Measurements from ENCODE around the gene TRDMT1.

TRDMT1 gene

DNA sequence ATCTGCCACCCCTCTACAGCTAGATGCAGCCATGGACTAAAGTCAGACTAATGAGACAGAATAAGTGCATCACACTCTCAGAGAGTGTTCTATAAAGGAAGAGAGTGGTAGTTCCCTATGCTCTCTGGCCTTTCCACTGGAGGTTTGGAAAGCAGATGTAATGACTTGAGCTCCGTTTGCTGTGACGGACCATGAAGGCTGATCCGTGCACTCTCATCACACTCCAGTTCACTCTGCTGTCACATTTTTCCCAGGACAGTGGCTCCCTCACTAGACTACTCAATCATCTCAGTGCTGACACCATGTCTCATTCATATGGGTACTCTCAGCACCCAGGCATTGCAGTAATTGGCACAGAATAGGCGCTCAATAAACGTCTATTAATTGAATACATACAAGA, 20.4 kb downstream of the TRDMT1 start:
- Mint-ChIP-seq H3K27ac (no peak overlapping the region), H3K9me3 (ENCODE audit: low read depth) (no peaks in the 10 kb centered on the region), H3K4me1 (ENCODE audit: low read depth) (peaks cover 6% of the 10 kb centered on the region), H3K4me3 (no peak overlapping the region), H3K36me3 (peaks cover under 1% of the 10 kb centered on the region), H3K27me3 (no peaks in the 10 kb centered on the region)

DNA sequence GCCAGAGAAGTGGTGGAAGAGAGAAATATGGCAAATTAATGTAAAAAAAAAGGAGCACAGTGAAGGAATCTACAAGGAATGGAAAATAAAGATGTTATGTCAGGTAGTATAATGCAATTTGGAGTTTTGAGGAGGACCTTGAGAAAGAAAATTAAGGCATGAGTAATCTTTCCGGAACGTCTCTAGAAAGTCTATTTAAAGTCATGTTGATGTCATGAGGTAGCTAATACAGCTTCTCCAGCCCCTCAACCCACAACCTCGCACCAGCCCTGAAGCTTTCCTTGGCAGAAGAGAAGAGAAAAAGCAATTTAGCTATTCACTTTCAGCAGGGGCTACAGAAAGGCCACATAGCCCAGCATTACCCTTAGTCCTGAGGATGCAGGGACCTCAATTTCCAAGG, 22.5 kb downstream of the TRDMT1 start:
- Mint-ChIP-seq H3K4me1 (ENCODE audit: low read depth) (peaks cover 19% of the 10 kb centered on the region), H3K4me3 (no peak overlapping the region), H3K36me3 (no peaks in the 10 kb centered on the region), H3K9me3 (ENCODE audit: low read depth) (no peaks in the 10 kb centered on the region), H3K27ac (no peak overlapping the region), H3K27me3 (no peaks in the 10 kb centered on the region)

DNA sequence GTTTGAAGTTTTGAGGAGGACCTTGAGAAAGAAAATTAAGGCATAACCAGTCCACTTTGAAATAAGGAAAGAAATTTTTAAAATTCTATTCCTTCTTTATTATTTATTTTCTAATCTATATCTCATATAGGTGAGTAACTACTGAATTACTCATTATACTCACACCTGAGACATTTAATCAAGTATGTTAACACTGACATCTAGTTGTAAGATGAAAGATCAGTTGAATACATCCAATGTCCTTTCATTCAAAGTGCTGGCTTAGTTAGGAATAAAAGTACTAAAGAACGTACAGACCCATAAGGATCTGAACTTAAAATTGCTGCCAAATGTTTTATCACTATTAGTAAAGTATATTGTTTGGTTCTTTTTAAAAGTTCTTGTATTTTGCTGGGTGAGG, 23.5 kb downstream of the TRDMT1 start:
- Mint-ChIP-seq H3K27ac (no peak overlapping the region), H3K36me3 (peaks cover 3% of the 10 kb centered on the region), H3K4me1 (ENCODE audit: low read depth) (peaks cover 19% of the 10 kb centered on the region)

DNA sequence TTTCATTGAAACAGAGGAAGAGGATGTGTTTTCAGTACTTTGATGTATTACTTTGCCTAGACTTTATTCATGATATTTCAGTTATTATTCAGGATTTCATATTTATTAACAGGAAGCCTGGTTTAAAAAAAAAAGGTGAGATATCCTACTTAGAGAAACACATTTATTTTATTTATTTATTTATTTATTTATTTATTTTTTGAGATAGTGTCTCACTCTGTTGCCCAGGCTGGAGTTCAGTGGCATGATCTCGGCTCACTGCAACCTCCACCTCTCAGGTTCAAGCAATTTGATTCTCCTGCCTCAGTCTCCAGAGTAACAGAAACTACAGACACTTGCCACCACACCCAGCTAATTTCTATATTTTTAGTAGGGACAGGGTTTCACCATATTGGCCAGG, 24.5 kb downstream of the TRDMT1 start:
- Mint-ChIP-seq H3K36me3 (peaks cover 3% of the 10 kb centered on the region), H3K27ac (no peak overlapping the region), H3K4me3 (no peak overlapping the region), H3K4me1 (ENCODE audit: low read depth) (peaks cover 19% of the 10 kb centered on the region), H3K9me3 (ENCODE audit: low read depth) (no peaks in the 10 kb centered on the region), H3K27me3 (no peaks in the 10 kb centered on the region)

More for the DNA sequence above, 23.5 kb downstream of the TRDMT1 start:
- H3K27me3 Mint-ChIP-seq, result no peaks in the 10 kb centered on the region
- H3K9me3 Mint-ChIP-seq (ENCODE audit: low read depth), result no peaks in the 10 kb centered on the region
- H3K4me3 Mint-ChIP-seq, result no peak overlapping the region

DNA sequence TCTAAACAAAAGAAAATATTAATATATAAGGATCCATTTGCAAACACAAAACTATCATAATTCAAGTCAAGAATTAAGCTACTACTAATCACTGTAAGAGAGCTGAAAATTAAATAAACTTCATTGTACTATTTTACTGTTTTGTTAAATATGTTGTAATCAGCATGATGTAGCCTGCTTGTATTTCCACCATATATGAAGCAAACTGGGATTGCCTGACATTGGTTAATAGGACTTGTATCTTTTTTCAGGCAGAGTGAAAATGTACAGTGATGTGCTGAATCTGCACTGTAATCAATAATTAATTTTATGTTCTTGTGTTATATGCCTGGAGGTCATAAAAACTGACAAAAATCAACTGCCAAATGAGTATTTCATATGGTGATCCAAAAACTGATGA, 25.4 kb downstream of the TRDMT1 start:
- no peak overlapping the region for H3K4me3 Mint-ChIP-seq
- peaks cover 5% of the 10 kb centered on the region for H3K36me3 Mint-ChIP-seq
- no peaks in the 10 kb centered on the region for H3K9me3 Mint-ChIP-seq (ENCODE audit: low read depth)
- H3K27ac Mint-ChIP-seq, result no peak overlapping the region
- no peaks in the 10 kb centered on the region for H3K27me3 Mint-ChIP-seq
- peaks cover 19% of the 10 kb centered on the region for H3K4me1 Mint-ChIP-seq (ENCODE audit: low read depth)

DNA sequence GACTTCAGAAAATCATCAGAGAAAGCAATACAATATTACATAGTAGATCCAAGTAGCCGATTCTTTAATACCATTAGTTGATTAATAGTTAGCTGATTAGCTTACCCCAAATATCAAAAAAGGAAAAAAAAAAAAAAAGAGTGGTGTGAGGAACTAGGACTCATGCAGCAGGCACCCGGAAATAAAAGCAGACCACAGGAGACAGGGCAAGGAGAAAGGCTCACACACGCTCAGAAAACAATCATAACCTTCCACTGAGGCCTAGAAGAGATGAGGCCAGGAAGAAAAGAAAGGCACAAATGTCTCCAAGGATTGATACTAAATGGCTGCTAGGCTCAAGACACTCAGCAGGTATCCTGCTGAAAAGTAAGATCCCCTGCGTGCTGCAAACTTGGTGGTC, 25.9 kb downstream of the TRDMT1 start:
- Mint-ChIP-seq H3K4me1 (ENCODE audit: low read depth) (peaks cover 19% of the 10 kb centered on the region), H3K36me3 (peaks cover 5% of the 10 kb centered on the region), H3K27ac (peak overlapping the region; percentile 41), H3K4me3 (peak overlapping the region; percentile 48), H3K9me3 (ENCODE audit: low read depth) (no peaks in the 10 kb centered on the region), H3K27me3 (no peaks in the 10 kb centered on the region)

DNA sequence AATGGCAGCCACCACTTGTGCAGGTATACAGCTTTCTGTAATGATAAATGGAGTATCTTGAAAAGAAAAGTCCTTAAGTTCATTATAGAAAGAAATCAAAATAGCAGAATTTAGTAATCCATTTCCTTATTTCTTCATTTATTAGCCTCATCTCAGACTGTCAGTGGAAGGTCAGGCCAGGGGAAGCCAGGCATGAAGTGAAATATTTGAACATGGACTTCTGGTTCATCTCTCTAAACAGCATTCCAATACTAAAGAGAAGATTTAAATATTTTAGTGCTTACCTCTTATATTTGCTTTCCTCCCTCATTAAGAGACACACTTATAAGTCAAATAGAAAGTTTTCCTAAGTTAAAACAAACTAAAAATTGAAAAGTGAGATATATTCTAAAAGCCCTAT, 26.8 kb downstream of the TRDMT1 start:
- Mint-ChIP-seq H3K4me1 (ENCODE audit: low read depth) (peaks cover 19% of the 10 kb centered on the region), H3K27ac (no peak overlapping the region), H3K4me3 (no peak overlapping the region), H3K36me3 (peaks cover 5% of the 10 kb centered on the region), H3K9me3 (ENCODE audit: low read depth) (no peaks in the 10 kb centered on the region), H3K27me3 (no peaks in the 10 kb centered on the region)

DNA sequence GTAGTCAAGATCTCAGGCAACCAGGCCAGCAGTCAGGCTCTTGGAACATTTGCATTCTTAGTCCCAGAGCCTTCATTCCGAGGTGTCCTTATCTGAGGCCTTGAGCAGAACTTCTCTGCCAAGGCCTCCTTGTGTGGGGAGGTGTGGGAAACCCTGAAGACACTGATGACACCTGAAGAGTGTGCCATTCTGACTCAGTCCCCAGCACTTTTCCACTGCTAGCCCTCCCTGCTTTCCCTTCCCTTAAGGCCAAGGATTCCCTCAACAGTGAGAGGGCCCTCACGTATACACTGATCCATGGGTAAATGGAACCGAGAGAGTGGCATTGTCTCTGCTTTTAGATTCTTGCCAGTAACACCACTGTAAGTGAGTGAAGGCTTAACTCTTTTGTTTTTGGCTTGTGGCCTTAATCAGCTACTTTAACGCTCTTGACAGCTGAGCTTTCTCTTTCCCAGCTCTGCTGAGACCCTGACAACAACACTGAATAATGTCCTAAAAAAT, 30.3 kb downstream of the TRDMT1 start:
- H3K27me3 Mint-ChIP-seq, result no peaks in the 10 kb centered on the region
- H3K27ac Mint-ChIP-seq, result no peak overlapping the region
- peaks cover 14% of the 10 kb centered on the region for H3K4me1 Mint-ChIP-seq (ENCODE audit: low read depth)
- no peak overlapping the region for H3K4me3 Mint-ChIP-seq
- peaks cover 11% of the 10 kb centered on the region for H3K36me3 Mint-ChIP-seq
- no peaks in the 10 kb centered on the region for H3K9me3 Mint-ChIP-seq (ENCODE audit: low read depth)

DNA sequence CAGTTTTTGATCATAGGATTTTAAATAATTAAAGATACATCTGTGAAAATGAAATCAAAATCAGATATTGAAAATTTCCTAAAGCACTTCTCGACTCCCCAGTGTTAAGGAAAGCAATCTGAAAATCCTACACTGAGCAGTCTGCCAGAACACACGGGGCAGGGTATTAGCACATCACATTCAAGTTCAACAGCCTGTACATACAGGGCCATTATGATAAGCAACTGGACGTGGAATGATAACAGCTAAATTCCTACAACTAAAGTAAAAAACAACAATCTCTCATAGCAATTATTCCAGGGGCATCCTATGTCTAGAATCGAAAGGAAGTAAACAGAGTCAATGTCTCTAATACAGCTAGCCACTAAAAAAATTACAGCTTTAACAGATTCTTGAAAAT, 31.7 kb downstream of the TRDMT1 start:
- Mint-ChIP-seq H3K4me3 (no peak overlapping the region), H3K27ac (no peak overlapping the region), H3K27me3 (no peaks in the 10 kb centered on the region)

DNA sequence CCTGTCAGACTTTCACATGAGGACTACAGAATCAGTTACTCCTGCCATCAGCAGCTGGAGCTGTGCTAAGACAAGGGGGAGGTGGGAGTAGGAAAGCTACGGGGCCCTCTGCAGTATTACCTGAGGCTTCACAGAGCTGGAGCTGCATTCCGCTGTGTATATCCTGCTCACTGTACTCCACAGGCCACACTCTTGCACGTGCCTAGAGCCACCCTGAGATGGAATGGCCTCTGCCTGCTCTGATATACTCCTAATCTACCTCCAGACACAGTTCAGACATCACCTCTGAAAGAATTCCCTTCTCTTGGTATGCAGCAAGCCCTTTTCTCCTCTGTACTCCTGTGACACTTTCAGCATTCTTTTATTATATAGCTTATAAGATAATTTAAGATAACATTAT, 34.8 kb downstream of the TRDMT1 start:
- H3K4me1 Mint-ChIP-seq (ENCODE audit: low read depth), result no peaks in the 10 kb centered on the region

More for the DNA sequence above, 31.7 kb downstream of the TRDMT1 start:
- Mint-ChIP-seq H3K9me3 (ENCODE audit: low read depth) (no peaks in the 10 kb centered on the region), H3K36me3 (peaks cover 11% of the 10 kb centered on the region), H3K4me1 (ENCODE audit: low read depth) (peaks cover under 1% of the 10 kb centered on the region)

DNA sequence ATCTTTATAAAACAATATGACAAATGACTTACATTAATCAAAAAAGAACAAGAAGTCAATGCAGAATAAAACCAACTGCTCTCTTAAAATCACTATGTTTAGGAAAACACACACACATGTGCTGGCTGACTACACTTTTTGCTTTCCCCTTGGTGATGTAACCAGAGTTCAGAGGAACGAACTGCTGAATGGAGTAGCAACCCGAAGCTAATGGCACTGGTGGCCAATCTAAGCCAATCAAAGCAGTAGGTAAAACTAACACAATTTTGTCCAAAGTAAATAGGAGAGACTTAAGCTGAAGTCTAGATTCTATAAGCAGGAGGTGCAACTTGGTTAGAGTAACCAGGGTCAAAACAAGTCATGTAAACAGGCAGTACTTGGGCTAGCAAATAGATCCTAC, 38.6 kb downstream of the TRDMT1 start:
- Mint-ChIP-seq H3K9me3 (ENCODE audit: low read depth) (no peaks in the 10 kb centered on the region), H3K27me3 (no peaks in the 10 kb centered on the region), H3K4me1 (ENCODE audit: low read depth) (no peaks in the 10 kb centered on the region), H3K27ac (no peak overlapping the region), H3K4me3 (no peak overlapping the region), H3K36me3 (peaks cover 9% of the 10 kb centered on the region)

More for the DNA sequence above, 34.8 kb downstream of the TRDMT1 start:
- Mint-ChIP-seq H3K27ac (no peak overlapping the region), H3K36me3 (peaks cover 12% of the 10 kb centered on the region), H3K27me3 (no peaks in the 10 kb centered on the region), H3K9me3 (ENCODE audit: low read depth) (no peaks in the 10 kb centered on the region), H3K4me3 (no peak overlapping the region)

DNA sequence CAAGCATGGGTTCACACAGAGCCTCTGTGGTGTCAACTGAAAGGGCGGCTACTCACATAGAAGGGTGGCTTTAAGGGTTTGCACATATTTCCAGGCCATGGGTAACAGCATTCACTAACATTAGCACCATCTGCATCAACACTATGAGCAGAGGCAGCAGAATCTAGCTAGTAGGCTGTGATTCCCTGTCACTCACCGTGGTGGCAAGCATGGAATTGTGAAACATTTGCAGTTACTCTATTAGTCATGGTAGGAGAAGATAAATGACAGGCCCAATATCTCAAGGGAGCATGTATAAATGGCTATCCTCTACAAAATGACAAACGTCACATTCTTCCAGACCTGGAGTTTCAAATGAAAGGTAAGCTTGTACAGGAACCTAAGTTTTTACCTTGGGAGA, 39.7 kb downstream of the TRDMT1 start:
- H3K4me1 Mint-ChIP-seq (ENCODE audit: low read depth), result no peaks in the 10 kb centered on the region
- H3K4me3 Mint-ChIP-seq, result no peak overlapping the region
- H3K27me3 Mint-ChIP-seq, result no peaks in the 10 kb centered on the region
- no peak overlapping the region for H3K27ac Mint-ChIP-seq
- no peaks in the 10 kb centered on the region for H3K9me3 Mint-ChIP-seq (ENCODE audit: low read depth)
- H3K36me3 Mint-ChIP-seq, result peaks cover 9% of the 10 kb centered on the region

DNA sequence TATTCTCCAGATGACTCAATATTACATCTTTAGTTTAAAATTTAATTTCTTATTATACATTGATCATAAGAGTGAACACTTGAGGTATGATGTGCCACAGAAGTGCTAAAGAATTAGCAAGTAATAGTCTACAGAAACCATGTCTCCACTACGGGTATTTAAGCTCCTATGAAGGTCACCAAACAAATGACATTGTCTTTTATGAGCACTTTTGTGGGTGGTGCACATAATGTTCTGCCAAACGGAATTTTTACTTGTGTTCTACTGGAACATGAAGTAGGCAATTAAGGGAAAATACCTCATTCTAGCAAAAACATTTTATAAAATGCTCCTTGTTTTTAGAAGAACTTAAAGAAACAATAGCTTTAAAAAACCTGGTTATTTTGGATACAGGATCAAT, 44.4 kb downstream of the TRDMT1 start:
- Mint-ChIP-seq H3K36me3 (peaks cover 16% of the 10 kb centered on the region), H3K9me3 (ENCODE audit: low read depth) (no peaks in the 10 kb centered on the region), H3K4me1 (ENCODE audit: low read depth) (no peaks in the 10 kb centered on the region), H3K27ac (no peak overlapping the region), H3K4me3 (no peak overlapping the region), H3K27me3 (no peaks in the 10 kb centered on the region)

DNA sequence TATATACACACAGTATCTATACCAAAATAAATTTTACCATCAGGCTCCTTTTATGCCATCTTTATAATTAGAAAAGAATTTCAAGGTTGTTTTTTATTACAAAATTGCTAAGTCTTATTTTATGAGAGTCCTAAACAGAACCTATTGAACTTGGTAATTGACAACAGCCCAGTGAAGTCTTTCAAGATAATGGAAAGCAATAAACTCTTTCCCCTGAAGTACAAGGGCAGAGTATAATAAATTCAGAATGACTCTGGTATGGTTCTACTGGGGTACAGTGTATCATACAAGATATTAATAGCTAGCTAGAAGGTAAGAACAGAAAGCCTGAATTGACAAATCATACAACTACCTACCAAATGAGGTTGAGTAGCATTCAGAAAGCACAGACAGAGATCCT, 45.6 kb downstream of the TRDMT1 start:
- Mint-ChIP-seq H3K27ac (no peak overlapping the region), H3K9me3 (ENCODE audit: low read depth) (no peaks in the 10 kb centered on the region), H3K4me3 (no peak overlapping the region), H3K27me3 (no peaks in the 10 kb centered on the region), H3K4me1 (ENCODE audit: low read depth) (no peaks in the 10 kb centered on the region), H3K36me3 (peaks cover 14% of the 10 kb centered on the region)

DNA sequence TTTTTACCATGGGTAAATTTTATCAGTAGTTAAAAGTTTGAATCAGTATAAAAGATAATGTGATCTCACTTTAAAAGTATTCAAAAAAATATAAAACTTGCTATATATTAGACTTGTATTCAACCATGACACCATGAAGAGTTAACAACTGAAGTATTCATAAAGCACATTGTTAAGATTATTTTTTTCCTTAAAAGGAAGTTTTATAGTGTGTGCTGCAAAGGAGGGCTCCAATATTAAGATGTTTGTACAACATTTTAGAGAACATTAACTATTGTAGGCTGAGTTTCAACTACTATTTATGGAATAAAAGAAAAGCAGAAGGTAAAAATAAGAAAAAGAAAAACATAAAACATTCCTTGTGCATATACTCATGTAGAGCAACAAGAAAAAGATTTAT, 47.4 kb downstream of the TRDMT1 start:
- Mint-ChIP-seq H3K4me3 (no peak overlapping the region), H3K9me3 (ENCODE audit: low read depth) (no peaks in the 10 kb centered on the region), H3K4me1 (ENCODE audit: low read depth) (no peaks in the 10 kb centered on the region), H3K27me3 (no peaks in the 10 kb centered on the region), H3K36me3 (peaks cover 21% of the 10 kb centered on the region), H3K27ac (no peak overlapping the region)

DNA sequence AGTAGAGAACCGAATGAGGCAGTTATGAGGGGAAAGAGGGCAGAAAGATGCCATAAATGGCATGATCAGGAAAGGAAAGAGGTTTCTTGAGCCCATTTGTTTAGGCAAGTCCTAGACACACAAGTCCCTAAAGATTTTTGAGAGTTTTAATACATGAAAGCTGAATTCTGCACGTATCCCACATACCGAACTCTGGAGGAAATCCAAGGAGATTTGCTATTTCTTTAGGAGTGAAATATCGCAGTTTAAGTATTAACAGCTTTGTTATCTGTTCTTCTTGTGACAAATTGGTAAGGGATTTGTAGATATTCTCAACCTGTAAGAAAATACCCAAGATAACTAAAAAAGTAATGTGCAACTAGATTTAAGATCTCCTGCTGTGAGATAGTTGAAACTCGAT, 48.2 kb downstream of the TRDMT1 start:
- peaks cover 18% of the 10 kb centered on the region for H3K36me3 Mint-ChIP-seq
- no peaks in the 10 kb centered on the region for H3K27me3 Mint-ChIP-seq
- no peak overlapping the region for H3K4me3 Mint-ChIP-seq
- no peaks in the 10 kb centered on the region for H3K4me1 Mint-ChIP-seq (ENCODE audit: low read depth)
- H3K27ac Mint-ChIP-seq, result no peak overlapping the region
- H3K9me3 Mint-ChIP-seq (ENCODE audit: low read depth), result no peaks in the 10 kb centered on the region

Measured in activated naive CD8-positive, alpha-beta T cell (primary cell).